HG02885 (cell line): ENCODE measurements around the gene NCLN.
A peak's percentile ranks its signal among the peaks of the same experiment; 100 is the strongest.
"Not testable (repeated sequence)": the region's sequence is repeated elsewhere in the genome, so short reads cannot be mapped to it uniquely, and the experiment has no call there.

Experiments used
- ATAC-seq: cut with Tn5 transposase; IDR thresholded peaks from one replicate; pipeline ENCODE4 v1.9.1; 2021; ENCODE audit warnings: mild to moderate bottlenecking; ENCODE audit not compliant: unreplicated experiment, poor library complexity

NCLN gene

DNA sequence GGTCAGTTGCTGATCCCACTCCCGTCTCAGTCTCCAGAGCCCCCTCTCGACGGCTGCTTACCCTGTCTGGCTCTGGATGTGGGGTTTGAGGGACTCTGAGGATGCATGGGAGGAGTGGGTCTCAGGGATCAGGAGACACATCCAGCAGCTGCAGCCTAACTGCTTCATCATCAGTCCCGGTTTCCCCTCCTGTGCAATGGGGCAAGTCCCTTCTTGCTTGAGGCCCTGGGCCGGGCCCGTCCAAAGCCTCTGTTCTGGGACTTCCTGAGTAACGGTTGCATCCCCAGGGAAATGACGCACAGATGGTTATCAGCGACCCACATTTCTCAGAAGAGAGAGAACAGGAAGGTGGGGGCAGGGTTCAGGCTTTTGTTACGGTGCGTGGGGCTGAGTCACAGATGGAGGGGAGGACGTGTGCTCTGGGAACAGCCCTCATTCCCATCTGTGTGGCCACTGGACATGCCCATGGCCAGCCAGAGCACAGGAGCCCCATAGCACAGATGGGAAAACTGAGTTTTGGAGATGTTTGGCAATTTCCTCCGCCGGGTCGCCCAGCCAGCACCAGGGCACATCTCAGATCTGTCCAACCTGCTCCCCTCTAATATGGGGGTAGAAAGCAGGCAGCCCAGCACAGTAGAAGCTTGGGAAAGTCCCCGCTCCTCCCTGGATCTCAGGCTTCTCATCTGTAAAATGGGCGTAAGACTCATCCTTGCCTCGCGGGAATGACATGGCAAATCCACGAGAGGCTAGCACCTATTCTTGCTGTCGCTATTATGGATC lies 30.6 kb upstream of the NCLN start:
- no peak for ATAC-seq

DNA sequence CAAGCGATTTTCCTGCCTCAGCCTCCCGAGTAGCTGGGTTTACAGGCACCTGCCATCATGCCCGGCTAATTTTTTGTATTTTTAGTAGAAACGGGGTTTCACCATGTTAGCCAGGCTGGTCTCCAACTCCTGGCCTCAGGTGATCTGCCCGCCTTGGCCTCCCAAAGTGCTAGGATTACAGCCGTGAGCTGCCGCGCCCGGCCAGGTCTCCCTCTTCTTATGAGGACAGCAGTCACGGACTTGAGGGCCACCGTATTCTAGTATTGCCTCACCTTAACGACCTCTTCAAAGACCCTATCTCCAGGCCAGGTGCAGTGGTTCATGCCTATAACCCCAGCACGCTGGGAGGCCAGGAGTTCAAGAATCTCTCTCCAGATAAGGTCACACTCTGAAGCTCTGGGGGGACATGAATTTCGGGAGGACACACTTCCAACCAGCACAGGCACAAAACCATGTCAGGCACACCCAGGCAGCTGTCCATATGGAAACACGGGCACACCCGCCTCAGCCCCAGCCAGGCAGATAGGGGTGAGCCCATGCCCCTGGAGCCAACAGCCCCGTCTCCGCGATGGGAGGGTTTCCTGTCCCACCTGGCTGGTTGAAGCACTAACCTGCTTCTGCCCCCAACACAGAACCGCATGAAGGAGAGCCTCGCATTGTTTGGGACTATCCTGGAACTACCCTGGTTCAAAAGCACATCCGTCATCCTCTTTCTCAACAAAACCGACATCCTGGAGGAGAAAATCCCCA lies 28.5 kb upstream of the NCLN start:
- no peak for ATAC-seq

DNA sequence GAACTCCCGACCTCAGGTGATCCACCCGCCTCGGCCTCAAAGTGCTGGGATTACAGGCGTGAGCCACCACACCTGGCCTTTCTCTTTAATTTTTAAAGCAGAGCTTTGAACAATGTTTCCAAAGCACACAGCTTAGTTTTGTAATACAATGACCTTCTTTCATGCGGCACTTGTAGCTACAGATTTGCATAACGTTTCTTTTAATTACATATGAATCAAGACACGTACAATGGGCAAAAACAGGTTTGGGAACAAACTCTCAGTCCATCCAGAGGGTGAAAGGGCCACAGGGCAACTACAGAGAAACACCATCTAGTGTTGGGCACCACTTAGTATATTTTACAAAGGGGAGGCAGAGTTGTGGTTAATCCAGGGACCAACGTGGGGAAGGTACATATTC lies 26.2 kb upstream of the NCLN start:
- no peak for ATAC-seq

GRCh38 chr19:3160219-3160618 lies 25.5 kb upstream of the NCLN start:
- ATAC-seq = no peak

- ATAC-seq = no peak
These were observed 24.3 kb upstream of the NCLN start for GRCh38 chr19:3161453-3161852.

- ATAC-seq = no peak
These were observed 23.1 kb upstream of the NCLN start for GRCh38 chr19:3162418-3163229.

GRCh38 chr19:3163230-3163886 lies 22.4 kb upstream of the NCLN start:
- ATAC-seq = peak; percentile 40

GRCh38 chr19:3163943-3164342 lies 21.8 kb upstream of the NCLN start:
- no peak for ATAC-seq

- no peak for ATAC-seq
These were observed 18.0 kb upstream of the NCLN start for GRCh38 chr19:3167533-3168272.

- ATAC-seq = no peak
These were observed 13.6 kb upstream of the NCLN start for GRCh38 chr19:3171894-3172672.

DNA sequence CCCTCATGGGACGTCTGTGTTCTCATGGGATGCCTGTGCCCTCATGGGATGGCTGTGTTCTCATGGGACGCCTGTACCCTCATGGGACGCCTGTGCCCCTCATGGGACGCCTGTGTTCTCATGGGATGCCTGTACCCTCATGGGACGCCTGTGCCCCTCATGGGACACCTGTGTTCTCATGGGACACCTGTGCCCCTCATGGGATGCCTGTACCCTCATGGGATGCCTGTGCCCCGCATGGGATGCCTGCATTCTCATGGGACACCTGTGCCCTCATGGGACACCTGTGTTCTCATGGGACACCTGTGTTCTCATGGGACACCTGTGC lies 13.1 kb upstream of the NCLN start:
- not testable (repeated sequence) for ATAC-seq

GRCh38 chr19:3175781-3176714 lies 9.7 kb upstream of the NCLN start:
- ATAC-seq = no peak

- no peak for ATAC-seq
These were observed 8.8 kb upstream of the NCLN start for GRCh38 chr19:3176715-3177501.

GRCh38 chr19:3178377-3178972 lies 7.3 kb upstream of the NCLN start, which contains the start of gene S1PR4:
Gene S1PR4 (plus strand): TSS chr19:3178769. CDS start chr19:3178793, 24 bp downstream.
- no peak for ATAC-seq

DNA sequence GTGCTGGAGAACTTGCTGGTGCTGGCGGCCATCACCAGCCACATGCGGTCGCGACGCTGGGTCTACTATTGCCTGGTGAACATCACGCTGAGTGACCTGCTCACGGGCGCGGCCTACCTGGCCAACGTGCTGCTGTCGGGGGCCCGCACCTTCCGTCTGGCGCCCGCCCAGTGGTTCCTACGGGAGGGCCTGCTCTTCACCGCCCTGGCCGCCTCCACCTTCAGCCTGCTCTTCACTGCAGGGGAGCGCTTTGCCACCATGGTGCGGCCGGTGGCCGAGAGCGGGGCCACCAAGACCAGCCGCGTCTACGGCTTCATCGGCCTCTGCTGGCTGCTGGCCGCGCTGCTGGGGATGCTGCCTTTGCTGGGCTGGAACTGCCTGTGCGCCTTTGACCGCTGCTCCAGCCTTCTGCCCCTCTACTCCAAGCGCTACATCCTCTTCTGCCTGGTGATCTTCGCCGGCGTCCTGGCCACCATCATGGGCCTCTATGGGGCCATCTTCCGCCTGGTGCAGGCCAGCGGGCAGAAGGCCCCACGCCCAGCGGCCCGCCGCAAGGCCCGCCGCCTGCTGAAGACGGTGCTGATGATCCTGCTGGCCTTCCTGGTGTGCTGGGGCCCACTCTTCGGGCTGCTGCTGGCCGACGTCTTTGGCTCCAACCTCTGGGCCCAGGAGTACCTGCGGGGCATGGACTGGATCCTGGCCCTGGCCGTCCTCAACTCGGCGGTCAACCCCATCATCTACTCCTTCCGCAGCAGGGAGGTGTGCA lies 6.6 kb upstream of the NCLN start:
- ATAC-seq = no peak

GRCh38 chr19:3179739-3180293 lies 5.9 kb upstream of the NCLN start:
- no peak for ATAC-seq
